PFSK-1 (cell line): ENCODE data around the gene COL5A2.

Source experiments
- FOXP2 ChIP-seq: optimal IDR thresholded peaks from 2 replicates; pipeline ENCODE3; 2011; ENCODE audit warnings: borderline replicate concordance, control low read depth, inconsistent platforms; ENCODE audit not compliant: insufficient read depth; ENCODE audit errors: extremely low read length, extremely low read depth
- POLR2AphosphoS5 ChIP-seq: IDR thresholded peaks from 2 replicates; pipeline ENCODE4 v1.6.1; 2012; ENCODE audit warnings: low read depth, mild to moderate bottlenecking, control low read depth, low read length, moderate library complexity
- SIN3A ChIP-seq: IDR thresholded peaks from 2 replicates; pipeline ENCODE4 v1.6.1; 2012; ENCODE audit warnings: mild to moderate bottlenecking, low read length, moderate library complexity, borderline replicate concordance; ENCODE audit not compliant: insufficient read depth
- TAF1 ChIP-seq: IDR thresholded peaks from 2 replicates; pipeline ENCODE4 v1.6.1; 2012; ENCODE audit warnings: low read length, control low read depth, borderline replicate concordance; ENCODE audit not compliant: insufficient read depth
- TF ChIP-seq, protein P1 (sequence below), 2 experiments: IDR thresholded peaks; 2 replicates each; pipeline versions ENCODE4 v1.6.1 to v1.8.0; 2011 to 2012; ENCODE audit warnings: low read depth in 2 of 2, low read length in 2 of 2, control low read depth in 1 of 2, inconsistent platforms in 1 of 2, mild to moderate bottlenecking in 1 of 2, moderate library complexity in 1 of 2; ENCODE audit not compliant: insufficient read depth in 1 of 2

Gene COL5A2

DNA sequence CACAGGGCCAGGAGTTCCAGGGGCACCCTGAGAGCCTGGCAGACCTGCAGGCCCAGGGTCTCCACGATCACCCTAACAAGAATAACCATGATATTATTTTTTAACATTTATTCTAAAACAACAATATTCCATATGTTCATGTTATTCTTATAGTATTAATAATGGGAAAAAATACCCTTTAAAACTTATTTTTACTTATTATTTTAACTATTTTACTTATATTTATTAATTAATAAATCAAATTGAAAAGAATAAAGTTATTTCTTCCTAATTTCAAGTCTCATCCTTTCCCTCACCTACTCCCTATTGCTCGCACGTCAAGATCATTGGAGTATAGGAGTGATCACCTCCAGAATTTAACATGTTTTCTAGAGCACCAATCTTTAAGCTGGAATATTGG is 133.7 kb downstream of the COL5A2 start:
- TF ChIP-seq SIN3A (no peak), POLR2AphosphoS5 (no peak), TAF1 (no peak), FOXP2 (no peak)
- TF ChIP-seq, protein P1, sequence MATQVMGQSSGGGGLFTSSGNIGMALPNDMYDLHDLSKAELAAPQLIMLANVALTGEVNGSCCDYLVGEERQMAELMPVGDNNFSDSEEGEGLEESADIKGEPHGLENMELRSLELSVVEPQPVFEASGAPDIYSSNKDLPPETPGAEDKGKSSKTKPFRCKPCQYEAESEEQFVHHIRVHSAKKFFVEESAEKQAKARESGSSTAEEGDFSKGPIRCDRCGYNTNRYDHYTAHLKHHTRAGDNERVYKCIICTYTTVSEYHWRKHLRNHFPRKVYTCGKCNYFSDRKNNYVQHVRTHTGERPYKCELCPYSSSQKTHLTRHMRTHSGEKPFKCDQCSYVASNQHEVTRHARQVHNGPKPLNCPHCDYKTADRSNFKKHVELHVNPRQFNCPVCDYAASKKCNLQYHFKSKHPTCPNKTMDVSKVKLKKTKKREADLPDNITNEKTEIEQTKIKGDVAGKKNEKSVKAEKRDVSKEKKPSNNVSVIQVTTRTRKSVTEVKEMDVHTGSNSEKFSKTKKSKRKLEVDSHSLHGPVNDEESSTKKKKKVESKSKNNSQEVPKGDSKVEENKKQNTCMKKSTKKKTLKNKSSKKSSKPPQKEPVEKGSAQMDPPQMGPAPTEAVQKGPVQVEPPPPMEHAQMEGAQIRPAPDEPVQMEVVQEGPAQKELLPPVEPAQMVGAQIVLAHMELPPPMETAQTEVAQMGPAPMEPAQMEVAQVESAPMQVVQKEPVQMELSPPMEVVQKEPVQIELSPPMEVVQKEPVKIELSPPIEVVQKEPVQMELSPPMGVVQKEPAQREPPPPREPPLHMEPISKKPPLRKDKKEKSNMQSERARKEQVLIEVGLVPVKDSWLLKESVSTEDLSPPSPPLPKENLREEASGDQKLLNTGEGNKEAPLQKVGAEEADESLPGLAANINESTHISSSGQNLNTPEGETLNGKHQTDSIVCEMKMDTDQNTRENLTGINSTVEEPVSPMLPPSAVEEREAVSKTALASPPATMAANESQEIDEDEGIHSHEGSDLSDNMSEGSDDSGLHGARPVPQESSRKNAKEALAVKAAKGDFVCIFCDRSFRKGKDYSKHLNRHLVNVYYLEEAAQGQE (IDR thresholded peaks at IDR 0.05; ENCODE audit: insufficient read depth in 1 of 2, low read depth in 2 of 2, low read length in 2 of 2) = no peak

DNA sequence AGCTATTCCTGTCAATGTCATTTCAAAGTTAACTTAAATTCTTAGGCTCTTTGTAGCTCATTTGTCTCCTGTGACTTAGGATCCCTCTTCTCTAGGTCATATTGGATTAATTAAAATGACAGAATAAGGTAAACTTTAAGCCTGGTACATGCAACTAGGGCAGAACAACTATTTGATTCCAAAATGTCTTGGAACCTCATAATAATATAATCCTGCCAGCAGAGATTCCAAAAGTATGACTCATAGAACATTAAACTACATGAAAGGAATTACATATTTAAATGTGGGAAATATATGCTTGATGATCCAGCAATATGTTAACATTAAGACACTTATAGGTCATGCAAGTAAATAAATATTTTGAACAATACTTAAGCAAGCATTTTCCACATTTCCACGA is 142.0 kb downstream of the COL5A2 start:
- TF ChIP-seq, protein P1 (IDR thresholded peaks at IDR 0.05; ENCODE audit: insufficient read depth in 1 of 2, low read depth in 2 of 2, low read length in 2 of 2) = no peak
- no peak for TF ChIP-seq FOXP2
- no peak for TF ChIP-seq POLR2AphosphoS5
- no peak for TF ChIP-seq SIN3A
- no peak for TF ChIP-seq TAF1

DNA sequence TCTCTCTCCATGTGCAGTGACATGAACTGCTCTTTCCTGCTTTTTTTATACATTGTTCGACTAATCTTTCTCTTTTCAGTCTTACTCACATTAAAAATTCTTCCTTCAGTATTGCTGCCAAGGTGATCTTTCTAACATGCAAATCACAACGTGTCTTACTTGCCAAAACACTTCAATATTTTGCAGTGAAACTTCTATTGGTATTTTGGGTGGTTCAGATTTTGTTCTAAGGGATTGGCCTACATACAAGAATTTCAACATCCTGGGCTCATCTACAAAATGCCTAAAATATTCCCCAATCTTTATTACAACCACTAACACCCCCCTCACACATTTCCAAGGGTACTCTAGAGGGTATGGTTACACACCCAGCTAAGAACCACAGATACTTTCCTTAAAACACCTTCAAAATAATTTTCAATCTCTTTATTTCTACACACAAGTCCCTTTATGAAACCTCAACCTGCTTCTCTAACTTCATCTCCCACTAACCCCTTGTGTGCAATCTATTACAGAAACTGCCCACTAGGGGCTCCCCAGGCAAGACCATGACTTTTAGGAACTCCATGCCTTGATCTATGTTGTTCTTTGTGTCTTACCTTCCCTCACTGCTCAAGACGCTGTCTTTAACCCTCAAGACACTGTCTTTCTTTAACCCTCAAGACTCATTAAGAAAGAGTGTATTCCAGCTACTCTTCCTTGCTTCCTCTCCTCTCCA is 154.5 kb downstream of the COL5A2 start:
- TF ChIP-seq, protein P1 (IDR thresholded peaks at IDR 0.05; ENCODE audit: insufficient read depth in 1 of 2, low read depth in 2 of 2, low read length in 2 of 2) = no peak
- TF ChIP-seq SIN3A (no peak), FOXP2 (no peak), TAF1 (no peak), POLR2AphosphoS5 (no peak)

DNA sequence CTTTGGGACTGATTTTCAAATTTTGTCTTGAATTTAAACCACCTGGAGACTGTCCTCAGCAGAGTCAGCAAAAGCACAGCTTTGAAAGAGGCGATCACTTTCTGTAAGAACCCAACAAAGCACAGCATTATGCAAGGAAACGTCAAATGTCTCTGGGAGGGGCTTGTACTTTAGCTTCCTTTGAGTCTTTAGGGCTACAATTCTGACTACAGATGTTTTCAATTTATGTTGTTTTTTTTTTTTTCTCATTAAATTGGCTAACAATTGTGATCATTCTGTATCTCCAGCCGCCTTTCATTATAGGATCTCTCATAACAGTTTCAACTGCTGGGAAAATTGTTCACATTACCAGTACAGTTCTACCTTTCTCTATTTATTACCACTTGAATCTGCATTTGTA is 157.1 kb downstream of the COL5A2 start:
- TF ChIP-seq, protein P1 (IDR thresholded peaks at IDR 0.05; ENCODE audit: insufficient read depth in 1 of 2, low read depth in 2 of 2, low read length in 2 of 2) = no peak
- no peak for TF ChIP-seq POLR2AphosphoS5
- no peak for TF ChIP-seq SIN3A
- TF ChIP-seq TAF1 = no peak
- TF ChIP-seq FOXP2 = no peak
